Tibial nerve (tissue), 4 donors: ENCODE data around the gene SLC22A5. TPM values are rescaled to one million over a fixed set of nuclear protein-coding genes. Genes with fewer than 3 reads are reported as not detected.

Experiments
- DNase-seq, 2 donors: peaks; one replicate each; pipeline ENCODE4 v3.0.0-alpha.2; 2019; ENCODE audit warnings: low spot score in 2 of 2
- H3K27ac ChIP-seq, 4 donors: fragments of 200-600 bp; sonication (generic) in 3 of 4; one replicate each; pipeline ENCODE4 v1.5.1; 2017 to 2019; ENCODE audit warnings: mild to moderate bottlenecking in 1 of 4
- H3K27me3 ChIP-seq, 2 donors: fragments of 200-600 bp; sonication (generic) in 1 of 2; one replicate each; pipeline versions ENCODE4 v1.5.1 to v1.6.0; 2017 to 2019
- H3K36me3 ChIP-seq, 3 donors: fragments of 200-600 bp; sonication (generic); one replicate each; pipeline ENCODE4 v1.5.1; 2018 to 2019
- H3K4me1 ChIP-seq, 4 donors: fragments of 200-600 bp; sonication (generic) in 3 of 4; one replicate each; pipeline ENCODE4 v1.5.1; 2017 to 2019
- H3K4me3 ChIP-seq, 4 donors: fragments of 200-600 bp; sonication (generic) in 3 of 4; one replicate each; pipeline ENCODE4 v1.5.1; 2017 to 2019; ENCODE audit warnings: mild to moderate bottlenecking in 1 of 4, moderate library complexity in 1 of 4
- H3K9me3 ChIP-seq, 4 donors: fragments of 200-600 bp; sonication (generic) in 3 of 4; one replicate each; pipeline ENCODE4 v1.5.1; 2017 to 2019
- CTCF ChIP-seq, 5 experiments: fragments of 200-600 bp in 3 of 5; fragments of 450-650 bp in 2 of 5; sonication (generic) in 3 of 5; IDR thresholded peaks; one replicate each; pipeline ENCODE4 v1.5.1; 2016 to 2019; ENCODE audit warnings: antibody characterized with exemption in 5 of 5, mild to moderate bottlenecking in 3 of 5, moderate library complexity in 2 of 5
- EP300 ChIP-seq, 2 donors: sonication (generic); formaldehyde crosslinking; IDR thresholded peaks; one replicate each; pipeline ENCODE4 v1.6.1; 2017; ENCODE audit warnings: antibody characterized with exemption in 2 of 2, mild to moderate bottlenecking in 1 of 2
- POLR2A ChIP-seq, 2 donors: fragments of 450-650 bp; IDR thresholded peaks; one replicate each; pipeline ENCODE4 v1.6.1; 2017; ENCODE audit warnings: antibody characterized with exemption in 2 of 2, mild to moderate bottlenecking in 2 of 2, moderate library complexity in 2 of 2
- WGBS, 2 donors: methylation state at CpG; one replicate each; pipeline ENCODE4 v1.1.5; 2018; 5-methylcytosine and 5-hydroxymethylcytosine counted together
- small RNA-seq: library from RNA; depleted of rRNA; stranded (forward); fragments of <200 nt; gene quantifications from one replicate; pipeline ENCODE3, GENCODE V24; 2016
- total RNA-seq, 4 donors: library from RNA; depleted of rRNA; stranded (reverse); fragments of >200 nt; gene quantifications; one replicate each; pipeline ENCODE4 v1.1.0, GENCODE V29; 2016

SLC22A5 gene
- total RNA-seq, 4 donors from 2014 or later: 11.3 to 19.0 (median 16.3) TPM

DNA sequence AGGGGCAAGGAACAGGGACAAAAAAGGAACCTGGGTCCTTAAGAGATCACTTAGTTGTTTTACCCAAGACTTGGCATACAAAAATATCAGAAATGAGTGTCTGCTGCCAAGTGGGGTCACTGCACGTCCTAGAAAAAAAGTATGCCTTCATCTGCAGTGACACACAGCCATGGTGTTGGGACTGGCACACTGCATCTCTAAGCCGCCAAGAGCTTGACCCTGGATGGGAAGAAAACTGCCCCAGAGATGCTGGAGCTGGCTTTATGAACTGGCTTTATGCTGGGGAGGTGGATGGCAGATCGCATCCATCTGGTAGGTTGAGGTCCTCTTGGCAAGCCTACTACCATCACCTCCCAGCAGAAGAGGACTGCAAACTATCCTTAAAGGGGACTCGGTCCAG is 69.4 kb downstream of the SLC22A5 start:
- peaks cover 3 to 88% (median 49%) of the 10 kb centered on the region in 4 donors for H3K4me1 ChIP-seq
- no peaks in the 10 kb centered on the region for H3K27me3 ChIP-seq
- no peak for TF ChIP-seq POLR2A (IDR thresholded peaks at IDR 0.05)
- TF ChIP-seq CTCF (IDR thresholded peaks at IDR 0.05): peak in 1 of 5 experiments; percentile 8
- 59 to 68% methylated on average over 4 of the region's 4 CpGs for WGBS, 2 donors
- H3K9me3 ChIP-seq: no peaks in the 10 kb centered on the region
- peak overlapping the region in 3 of 4 donors; percentile 61 to 88 (median 80) for H3K27ac ChIP-seq
- DNase-seq: no peak
- H3K36me3 ChIP-seq: no peaks in the 10 kb centered on the region
- H3K4me3 ChIP-seq: no peak overlapping the region

- peak overlapping the region in 3 of 4 donors; percentile 61 to 88 (median 80) for H3K27ac ChIP-seq
- peak; percentile 41 to 72 for DNase-seq
- H3K9me3 ChIP-seq: no peaks in the 10 kb centered on the region
- no peaks in the 10 kb centered on the region for H3K36me3 ChIP-seq
- TF ChIP-seq POLR2A (IDR thresholded peaks at IDR 0.05) (no peak), CTCF (IDR thresholded peaks at IDR 0.05) (no peak), EP300 (IDR thresholded peaks at IDR 0.05) (peak in 1 of 2 donors; percentile 36)
- 15 to 17% methylated on average over 6 to 7 of the region's 7 CpGs for WGBS, 2 donors
- H3K4me1 ChIP-seq: peaks cover 3 to 91% (median 47%) of the 10 kb centered on the region in 4 donors
- no peak overlapping the region for H3K4me3 ChIP-seq
- no peaks in the 10 kb centered on the region for H3K27me3 ChIP-seq
These were observed 70.1 kb downstream of the SLC22A5 start for GRCh38 chr5:132439521-132440089.

GRCh38 chr5:132444061-132444460 is 74.6 kb downstream of the SLC22A5 start:
- Histone ChIP-seq H3K27ac (no peak overlapping the region), H3K4me1 (peaks cover 0 to 77% (median 36%) of the 10 kb centered on the region in 4 donors)
- TF ChIP-seq EP300 (IDR thresholded peaks at IDR 0.05): no peak
- no peak for TF ChIP-seq CTCF (IDR thresholded peaks at IDR 0.05)
- no peak for TF ChIP-seq POLR2A (IDR thresholded peaks at IDR 0.05)

More at GRCh38 chr5:132444061-132444460, 74.6 kb downstream of the SLC22A5 start:
- Histone ChIP-seq H3K9me3 (no peaks in the 10 kb centered on the region), H3K27me3 (no peaks in the 10 kb centered on the region), H3K36me3 (peaks cover 0 to 2% (median 0%) of the 10 kb centered on the region in 3 donors), H3K4me3 (no peak overlapping the region)
- 79 to 86% methylated on average over 7 of the region's 7 CpGs for WGBS, 2 donors
- no peak for DNase-seq

Small RNA genes within 50 kb of the gene (small RNA-seq; reads per million reads assigned to genes)
- not detected for gene MIR3936

Other genes starting within 250 kb of the SLC22A5 start
- gene P4HA2, start 141.9 kb upstream of the SLC22A5 start, total RNA-seq: 10 to 100 TPM; 15.9 to 26.9 (median 22.8) TPM
- 10 to 100 TPM; 32.4 to 90.9 (median 50.8) TPM for gene PDLIM4, start 112.0 kb upstream of the SLC22A5 start, total RNA-seq
- 1 to 10 TPM; 1.9 to 4.2 (median 2.5) TPM for gene SLC22A4, start 75.3 kb upstream of the SLC22A5 start, total RNA-seq
- gene IRF1, start 121.1 kb downstream of the SLC22A5 start, total RNA-seq: 10 to 100 TPM; 15.1 to 36.9 (median 28.4) TPM
- gene IL5, start 173.8 kb downstream of the SLC22A5 start, total RNA-seq: not detected
- 10 to 100 TPM; 36.5 to 40.5 (median 39.2) TPM for gene RAD50, start 187.3 kb downstream of the SLC22A5 start, total RNA-seq